PC-3 (cell line): ENCODE data around the gene NLGN1. TPM values are rescaled to one million over a fixed set of nuclear protein-coding genes. Genes with fewer than 3 reads are reported as not detected.

Experiments used
- ATAC-seq: fragments of 200-7000 bp; cut with Tn5 transposase; 2 replicates; pipeline ENCODE4 v1.9.1; 2020; ENCODE audit warnings: mild to moderate bottlenecking, moderate library complexity
- BruUV-seq: library from RNA; stranded (reverse); fragments of 400-500 nt; replicated peaks from 2 replicates; lab custom pipeline; 2021; lab: Mats Ljungman, UMichigan
- CTCF ChIA-PET: fragments of 300-600 bp; sonication (Branson Sonifier 250); formaldehyde crosslinking; loops from one replicate; lab custom pipeline; 2022; ENCODE audit warnings: antibody characterized with exemption; lab: Charles Lee
- POLR2A ChIA-PET: fragments of 300-600 bp; sonication (Branson Sonifier 250); formaldehyde crosslinking; loops from one replicate; lab custom pipeline; 2022; ENCODE audit warnings: antibody characterized with exemption; ENCODE audit not compliant: unreplicated experiment; lab: Charles Lee
- DNase-seq: peaks from one replicate; pipeline ENCODE4 v3.0.0-alpha.2; 2015
- H2AFZ ChIP-seq: fragments of 300-600 bp; sonication (generic); 2 replicates; pipeline ENCODE4 v1.6.0; 2016; ENCODE audit warnings: antibody characterized with exemption, low read length
- H3F3A ChIP-seq: fragments of 300-600 bp; sonication (generic); one replicate; pipeline ENCODE4 v1.6.0; 2017; ENCODE audit warnings: antibody characterized with exemption, low read length, control low read depth, mild to moderate bottlenecking; ENCODE audit not compliant: unreplicated experiment
- H3K27ac ChIP-seq: fragments of 300-600 bp; sonication (generic); 2 replicates; pipeline ENCODE4 v1.5.1; 2016; ENCODE audit warnings: mild to moderate bottlenecking, low read length
- H3K27me3 ChIP-seq: fragments of 300-600 bp; sonication (generic); 2 replicates; pipeline ENCODE4 v1.6.1; 2016; ENCODE audit warnings: low read length, mixed read lengths
- H3K36me3 ChIP-seq: fragments of 300-600 bp; sonication (generic); 2 replicates; pipeline ENCODE4 v1.6.1; 2016; ENCODE audit warnings: low read depth, mixed run types, low read length, mixed read lengths
- H3K4me1 ChIP-seq: fragments of 300-600 bp; sonication (generic); 2 replicates; pipeline ENCODE4 v1.5.1; 2016; ENCODE audit warnings: low read length; ENCODE audit not compliant: insufficient read depth
- H3K4me2 ChIP-seq: fragments of 300-600 bp; sonication (generic); 2 replicates; pipeline ENCODE4 v1.6.0; 2016; ENCODE audit warnings: low read length
- H3K4me3 ChIP-seq: fragments of 300-600 bp; sonication (generic); 2 replicates; pipeline ENCODE4 v1.5.1; 2016; ENCODE audit warnings: mild to moderate bottlenecking, low read length, mixed read lengths
- H3K79me2 ChIP-seq: fragments of 300-600 bp; sonication (generic); 2 replicates; pipeline ENCODE4 v1.6.1; 2017; ENCODE audit warnings: low read length, mixed read lengths
- H3K9ac ChIP-seq: fragments of 300-600 bp; sonication (generic); 2 replicates; pipeline ENCODE4 v1.6.0; 2016; ENCODE audit warnings: mild to moderate bottlenecking, low read length
- H3K9me2 ChIP-seq: fragments of 300-600 bp; sonication (generic); replicated peaks from 2 replicates; pipeline ENCODE4 v1.6.1; 2016; ENCODE audit warnings: mixed run types, low read length, mixed read lengths
- H3K9me3 ChIP-seq: fragments of 300-600 bp; sonication (generic); 2 replicates; pipeline ENCODE4 v1.6.1; 2016; ENCODE audit warnings: low read length, mixed read lengths
- H4K20me1 ChIP-seq: fragments of 300-600 bp; sonication (generic); 2 replicates; pipeline ENCODE4 v1.6.1; 2016; ENCODE audit warnings: low read length, mixed read lengths
- CTCF ChIP-seq: fragments of 300-600 bp; sonication (generic); conservative IDR thresholded peaks from 2 replicates; pipeline ENCODE4 v1.5.1; 2017; ENCODE audit warnings: antibody characterized with exemption, low read depth, mild to moderate bottlenecking, low read length
- EZH2 ChIP-seq: fragments of 300-600 bp; sonication (generic); IDR thresholded peaks from one replicate; pipeline ENCODE4 v1.6.1; 2017; ENCODE audit warnings: antibody characterized with exemption, mild to moderate bottlenecking, low read length; ENCODE audit not compliant: unreplicated experiment
- EZH2phosphoT487 ChIP-seq: fragments of 300-600 bp; sonication (generic); IDR thresholded peaks from 2 replicates; pipeline ENCODE4 v1.6.1; 2018; ENCODE audit warnings: mild to moderate bottlenecking, antibody characterized with exemption, low read length, borderline replicate concordance
- intact Hi-C: fragments of 100-400 bp; cut with micrococcal nuclease; formaldehyde crosslinking; loops from 2 replicates; pipeline ENCODE4 v1.9.0; 2023
- total RNA-seq: library from RNA; depleted of rRNA; stranded (reverse); fragments of >200 nt; gene quantifications from 2 replicates; pipeline ENCODE4 v1.2.3, GENCODE V29; 2014

NLGN1 gene
- total RNA-seq, 1 experiment from 2014 or later: 0.77 TPM

GRCh38 chr3:173814809-173815208 lies 417.3 kb downstream of the NLGN1 start:
- no peaks in the 10 kb centered on the region for H3K36me3 ChIP-seq
- H2AFZ ChIP-seq: no peak overlapping the region
- no peak overlapping the region for H3K27ac ChIP-seq
- H3K27me3 ChIP-seq: no peaks in the 10 kb centered on the region
- H4K20me1 ChIP-seq: no peaks in the 10 kb centered on the region
- ATAC-seq: no peak
- no peak overlapping the region for H3K4me2 ChIP-seq
- no peak for TF ChIP-seq CTCF
- TF ChIP-seq EZH2: no peak
- TF ChIP-seq EZH2phosphoT487: no peak
- CTCF ChIA-PET: no interaction called here
- no peaks in the 10 kb centered on the region for H3K9me2 ChIP-seq
- no TSS peak for BruUV-seq
- POLR2A ChIA-PET: no interaction called here
- no peaks in the 10 kb centered on the region for H3F3A ChIP-seq
- H3K79me2 ChIP-seq: no peaks in the 10 kb centered on the region
- H3K4me3 ChIP-seq: no peak overlapping the region
- intact Hi-C loops: no loop called here
- no peaks in the 10 kb centered on the region for H3K4me1 ChIP-seq
- no peak for DNase-seq
- no peaks in the 10 kb centered on the region for H3K9me3 ChIP-seq
- H3K9ac ChIP-seq: no peak overlapping the region

- H3K79me2 ChIP-seq: no peaks in the 10 kb centered on the region
- no peak overlapping the region for H3K9ac ChIP-seq
- POLR2A ChIA-PET: no interaction called here
- no peaks in the 10 kb centered on the region for H3K27me3 ChIP-seq
- no peak overlapping the region for H2AFZ ChIP-seq
- no peaks in the 10 kb centered on the region for H3K4me1 ChIP-seq
- no peak for ATAC-seq
- CTCF ChIA-PET: no interaction called here
- no peak overlapping the region for H3K27ac ChIP-seq
- no TSS peak for BruUV-seq
- no peaks in the 10 kb centered on the region for H4K20me1 ChIP-seq
- no peaks in the 10 kb centered on the region for H3K36me3 ChIP-seq
- no peaks in the 10 kb centered on the region for H3F3A ChIP-seq
- H3K9me2 ChIP-seq: no peaks in the 10 kb centered on the region
- DNase-seq: no peak
- H3K4me2 ChIP-seq: no peak overlapping the region
- H3K4me3 ChIP-seq: no peak overlapping the region
- intact Hi-C loops: no loop called here
- TF ChIP-seq CTCF (no peak), EZH2phosphoT487 (no peak), EZH2 (no peak)
- no peaks in the 10 kb centered on the region for H3K9me3 ChIP-seq
Measured at GRCh38 chr3:173819368-173819767, 421.8 kb downstream of the NLGN1 start.

DNA sequence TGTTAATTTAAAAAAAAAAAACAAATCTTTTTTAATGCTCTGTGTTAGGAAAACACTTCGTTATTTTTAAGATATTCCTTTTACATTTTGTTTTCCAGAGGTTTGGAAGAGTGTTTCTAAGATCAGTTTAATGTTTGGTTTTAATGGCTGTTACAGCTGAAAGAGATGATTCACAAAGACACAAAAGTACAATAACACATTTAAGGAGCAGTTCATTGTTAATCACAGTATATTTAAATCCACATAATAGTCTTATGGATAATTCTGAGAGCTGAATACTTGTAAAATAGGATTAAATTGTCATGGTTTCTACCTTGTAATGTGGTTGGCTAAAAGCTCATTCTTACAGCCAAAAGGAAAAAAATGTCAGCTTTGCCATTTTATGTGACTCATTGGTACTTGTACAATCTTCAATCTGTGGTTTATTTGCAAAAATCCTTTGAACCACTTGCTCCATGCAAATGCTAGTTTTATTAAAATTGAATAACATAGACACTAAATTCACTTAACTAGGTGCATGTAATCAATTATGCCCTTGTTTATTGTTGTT lies 426.4 kb downstream of the NLGN1 start:
- TF ChIP-seq EZH2 (no peak), CTCF (no peak), EZH2phosphoT487 (no peak)
- Histone ChIP-seq H3K9me2 (no peaks in the 10 kb centered on the region), H3K4me3 (no peak overlapping the region), H3F3A (no peaks in the 10 kb centered on the region), H3K4me1 (no peaks in the 10 kb centered on the region), H3K36me3 (no peaks in the 10 kb centered on the region), H3K27ac (no peak overlapping the region), H3K9me3 (no peaks in the 10 kb centered on the region), H3K79me2 (no peaks in the 10 kb centered on the region), H3K4me2 (no peak overlapping the region), H4K20me1 (no peaks in the 10 kb centered on the region), H3K9ac (no peak overlapping the region), H3K27me3 (no peaks in the 10 kb centered on the region), H2AFZ (no peak overlapping the region)
- no peak for ATAC-seq
- CTCF ChIA-PET: no interaction called here
- no peak for DNase-seq
- POLR2A ChIA-PET: no interaction called here
- no TSS peak for BruUV-seq
- intact Hi-C loops: no loop called here
